K562 (cell line): ENCODE results near the gene WDR91. TPM values are rescaled to one million over a fixed set of nuclear protein-coding genes. Genes with fewer than 3 reads are reported as not detected.

Source experiments
- ATAC-seq: fragments of 200-7000 bp; cut with Tn5 transposase; 3 replicates; pipeline ENCODE4 v1.9.1; 2020; ENCODE audit warnings: moderate library complexity
- BruUV-seq: library from RNA; stranded (reverse); fragments of 400-500 nt; replicated peaks from 2 replicates; lab custom pipeline; 2021; lab: Mats Ljungman, UMichigan
- CTCF ChIA-PET: fragments of 300-600 bp; formaldehyde crosslinking; extraction: SDS; loops from one replicate; lab custom pipeline; 2021; ENCODE audit warnings: low intra/inter-chr PET ratio; lab: Yijun Ruan, JAX
- POLR2A ChIA-PET: fragments of 300-600, 350-650 bp; sonication (Branson Sonifier 250); formaldehyde crosslinking; extraction: SDS; loops from one replicate; lab custom pipeline; 2021; ENCODE audit warnings: antibody characterized with exemption, inconsistent platforms; lab: Yijun Ruan, JAX
- DNase-seq, 4 experiments: peaks; one replicate each; pipeline versions ENCODE4 v3.0.0 to v3.0.0-alpha.2; 2011 to 2018; ENCODE audit warnings: low spot score in 3 of 4, mixed read lengths in 3 of 4; ENCODE audit errors: extremely low read depth in 1 of 4
- FAIRE-seq: peaks from 2 replicates; lab custom pipeline; 2011; peaks lifted over from hg19 to GRCh38; lab: Jason Lieb, UNC
- H2AFZ ChIP-seq: 2 replicates; pipeline ENCODE4 v1.6.0; 2011; ENCODE audit warnings: low read depth, low read length, control low read depth, inconsistent platforms
- H3K27ac ChIP-seq: fragments of 200-600 bp; 3 replicates; pipeline ENCODE4 v1.8.0; 2011; ENCODE audit warnings: low read depth, mild to moderate bottlenecking, control low read depth, inconsistent platforms, low read length, moderate library complexity, mixed read lengths; ENCODE audit errors: extremely low read depth
- H3K27me3 ChIP-seq, 2 experiments: fragments of 300-600 bp in 1 of 2; 2 replicates in 1 of 2; 3 replicates in 1 of 2; pipeline versions ENCODE4 v1.6.0 to v1.8.0; 2011; ENCODE audit warnings: inconsistent platforms in 2 of 2, low read length in 2 of 2, mild to moderate bottlenecking in 1 of 2, mixed read lengths in 1 of 2, moderate library complexity in 1 of 2; ENCODE audit not compliant: control insufficient read depth in 2 of 2, insufficient read depth in 2 of 2
- H3K36me3 ChIP-seq: fragments of 300-600 bp; 3 replicates; pipeline ENCODE4 v1.8.0; 2011; ENCODE audit warnings: mild to moderate bottlenecking, low read length, inconsistent platforms; ENCODE audit not compliant: control insufficient read depth, insufficient read depth
- H3K4me1 ChIP-seq, 2 experiments: fragments of 200-600 bp in 1 of 2; replicated peaks in 1 of 2; 2 replicates in 1 of 2; 3 replicates in 1 of 2; pipeline versions ENCODE4 v1.5.1 to v1.8.0; 2011; ENCODE audit warnings: inconsistent platforms in 2 of 2, low read length in 2 of 2, mild to moderate bottlenecking in 1 of 2, mixed read lengths in 1 of 2, moderate library complexity in 1 of 2; ENCODE audit not compliant: control insufficient read depth in 2 of 2, insufficient read depth in 2 of 2
- H3K4me2 ChIP-seq: 2 replicates; pipeline ENCODE4 v1.6.1; 2011; ENCODE audit warnings: low read length, control low read depth, inconsistent platforms, mixed read lengths; ENCODE audit not compliant: insufficient read depth
- H3K4me3 ChIP-seq: fragments of 200-600 bp; sonication (generic), shearing (Covaris generic); 2 replicates; pipeline ENCODE4 v1.5.1; 2016; ENCODE audit warnings: control low read depth, inconsistent platforms
- H3K79me2 ChIP-seq: fragments of 200-600 bp; 3 replicates; pipeline ENCODE4 v1.8.0; 2011; ENCODE audit warnings: low read length, inconsistent platforms; ENCODE audit not compliant: control insufficient read depth, insufficient read depth
- H3K9ac ChIP-seq, 2 experiments: 2 replicates each; pipeline versions ENCODE4 v1.6.0 to v1.6.1; 2011; ENCODE audit warnings: low read depth in 2 of 2, low read length in 2 of 2, control low read depth in 1 of 2, inconsistent platforms in 1 of 2, mild to moderate bottlenecking in 1 of 2, mixed read lengths in 1 of 2; ENCODE audit not compliant: insufficient read depth in 1 of 2
- H3K9me1 ChIP-seq: one replicate; pipeline ENCODE4 v1.6.0; 2011; ENCODE audit warnings: inconsistent platforms, mild to moderate bottlenecking, low read length, moderate library complexity; ENCODE audit not compliant: control insufficient read depth, insufficient read depth
- H3K9me3 ChIP-seq: replicated peaks from 2 replicates; pipeline ENCODE4 v1.5.1; 2011; ENCODE audit warnings: low read depth, low read length, inconsistent platforms; ENCODE audit not compliant: control insufficient read depth, insufficient read depth
- H4K20me1 ChIP-seq: replicated peaks from 2 replicates; pipeline ENCODE4 v1.6.1; 2011; ENCODE audit warnings: low read length, inconsistent platforms, mixed read lengths; ENCODE audit not compliant: control insufficient read depth, insufficient read depth
- CBX5 ChIP-seq: IDR thresholded peaks from 2 replicates; pipeline ENCODE4 v1.6.1; 2014; ENCODE audit warnings: low read depth, borderline replicate concordance
- CREB1 ChIP-seq, 2 experiments: sonication (generic) in 1 of 2; formaldehyde crosslinking in 1 of 2; IDR thresholded peaks; 2 replicates each; pipeline versions ENCODE4 v1.6.1 to v1.8.0; 2012 to 2022; ENCODE audit warnings: inconsistent platforms in 1 of 2, mild to moderate bottlenecking in 1 of 2, missing genetic modification reagents in 1 of 2, moderate library complexity in 1 of 2
- JUN ChIP-seq, 2 experiments: sonication (generic) in 1 of 2; formaldehyde crosslinking in 1 of 2; IDR thresholded peaks; 2 replicates each; pipeline versions ENCODE4 v1.6.1 to v1.8.0; 2012 to 2022; ENCODE audit warnings: borderline replicate concordance in 2 of 2, mild to moderate bottlenecking in 2 of 2, improper control_type of control experiment in 1 of 2, low read depth in 1 of 2, low read length in 1 of 2, missing genetic modification reagents in 1 of 2
- SMC3 ChIP-seq: conservative IDR thresholded peaks from 2 replicates; pipeline ENCODE4 v1.6.1; 2011; ENCODE audit warnings: low read depth, low read length, improper control_type of control experiment; ENCODE audit not compliant: insufficient read depth
- WGBS: fragments of 100-300 bp; shearing (Covaris generic); methylation state at CpG from one replicate; pipeline ENCODE4 v1.1.6; 2016; ENCODE audit warnings: low coverage, mixed read lengths; ENCODE audit not compliant: insufficient coverage; ENCODE audit errors: missing lambda C conversion rate; 5-methylcytosine and 5-hydroxymethylcytosine counted together
- in situ Hi-C: fragments of 300-500 bp; cut with MboI; formaldehyde crosslinking; loops from 4 replicates; pipeline ENCODE4 v1.15.0; 2018; ENCODE audit warnings: inconsistent platforms, mixed read lengths
- intact Hi-C: fragments of 100-400 bp; cut with micrococcal nuclease; formaldehyde crosslinking; loops from 2 replicates; pipeline ENCODE4 v1.14.2; 2022
- polyA plus RNA-seq, 8 experiments: library from polyadenylated mRNA; depleted of rRNA in 4 of 8; stranded (reverse) in 5 of 8; unstranded in 3 of 8; fragments of >200 nt; fragmentation: Nextera tagmentation in 2 of 8; fragmentation: Illumina TruSeq in 1 of 8; extraction: Ambion mirVana in 2 of 8; extraction: Trizol in 1 of 8; gene quantifications; 2 replicates each; pipeline versions ENCODE4 v1.2.1 to v1.2.3, GENCODE V29; 2011 to 2014; ENCODE audit warnings: inconsistent platforms in 1 of 8, missing spikeins in 1 of 8
- total RNA-seq, 7 experiments: library from RNA; depleted of rRNA in 6 of 7; stranded (reverse); fragments of >200 nt in 6 of 7; fragmentation: Illumina TruSeq in 2 of 7; extraction: Trizol in 2 of 7; gene quantifications; 2 replicates each; pipeline versions ENCODE4 v1.2.1 to v1.2.3, GENCODE V29; 2011 to 2021; ENCODE audit warnings: low replicate concordance in 1 of 7
- TF ChIP-seq, protein P1 (sequence below): fragments of 450-650 bp; formaldehyde crosslinking; IDR thresholded peaks from 2 replicates; pipeline ENCODE4 v1.4.0; 2020; ENCODE audit warnings: mild to moderate bottlenecking, moderate library complexity
- TF ChIP-seq, protein P2 (sequence below): sonication (generic); IDR thresholded peaks from 2 replicates; pipeline ENCODE4 v1.6.1; 2016
- TF ChIP-seq, protein P3 (sequence below): sonication (generic); formaldehyde crosslinking; IDR thresholded peaks from 2 replicates; pipeline ENCODE4 v1.8.0; 2023; ENCODE audit warnings: mild to moderate bottlenecking, missing genetic modification reagents
- TF ChIP-seq, protein P4 (sequence below), 2 experiments: fragments of 150-350 bp in 1 of 2; IDR thresholded peaks; 2 replicates each; pipeline ENCODE4 v1.6.1; 2012 to 2016; ENCODE audit warnings: low read depth in 2 of 2, low read length in 2 of 2, mild to moderate bottlenecking in 1 of 2, moderate library complexity in 1 of 2

Gene WDR91
- total and polyA plus RNA-seq, 9 of the 15 experiments (the other 6 are each of a cell fraction or from before 2014, with no cell fraction given): 1.9 to 18.2 (median 9.8) TPM

DNA sequence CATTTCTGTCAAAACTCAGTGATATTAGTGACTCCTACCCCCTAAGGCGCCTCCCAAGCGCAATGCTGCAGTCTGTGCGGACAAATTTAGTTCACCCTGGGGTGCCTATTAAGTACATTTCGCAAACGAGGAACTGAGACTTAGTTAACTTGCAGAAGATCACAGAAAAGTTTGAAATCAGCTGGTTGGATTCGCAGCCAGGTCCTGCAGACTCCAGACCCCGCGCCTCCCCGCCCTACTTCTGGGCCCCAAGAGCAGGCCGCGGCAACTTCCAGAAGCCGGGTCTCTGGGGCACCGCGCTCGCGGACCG is 41.4 kb downstream of the WDR91 start:
- H3K79me2 ChIP-seq: peaks cover 33% of the 10 kb centered on the region
- TF ChIP-seq CREB1 (IDR thresholded peaks at IDR 0.05) (no peak; the same call in 1 of the 2 replicates), CREB1 (CRISPR knock-in tag; IDR thresholded peaks at IDR 0.05) (0 out of 2 replicates have a peak, but pooled peaks have one; percentile 3), JUN (IDR thresholded peaks at IDR 0.05; ENCODE audit: borderline replicate concordance, low read depth, low read length) (no peak), JUN (CRISPR knock-in tag; IDR thresholded peaks at IDR 0.05; ENCODE audit: borderline replicate concordance) (no peak), CBX5 (0 out of 2 replicates have a peak, but pooled peaks have one; percentile 4), SMC3 (no peak)
- TF ChIP-seq, protein P1, sequence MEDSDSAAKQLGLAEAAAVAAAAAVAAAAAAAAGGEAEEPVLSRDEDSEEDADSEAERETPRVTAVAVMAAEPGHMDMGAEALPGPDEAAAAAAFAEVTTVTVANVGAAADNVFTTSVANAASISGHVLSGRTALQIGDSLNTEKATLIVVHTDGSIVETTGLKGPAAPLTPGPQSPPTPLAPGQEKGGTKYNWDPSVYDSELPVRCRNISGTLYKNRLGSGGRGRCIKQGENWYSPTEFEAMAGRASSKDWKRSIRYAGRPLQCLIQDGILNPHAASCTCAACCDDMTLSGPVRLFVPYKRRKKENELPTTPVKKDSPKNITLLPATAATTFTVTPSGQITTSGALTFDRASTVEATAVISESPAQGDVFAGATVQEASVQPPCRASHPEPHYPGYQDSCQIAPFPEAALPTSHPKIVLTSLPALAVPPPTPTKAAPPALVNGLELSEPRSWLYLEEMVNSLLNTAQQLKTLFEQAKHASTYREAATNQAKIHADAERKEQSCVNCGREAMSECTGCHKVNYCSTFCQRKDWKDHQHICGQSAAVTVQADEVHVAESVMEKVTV (CRISPR knock-in tag): no peak
- TF ChIP-seq, protein P2, sequence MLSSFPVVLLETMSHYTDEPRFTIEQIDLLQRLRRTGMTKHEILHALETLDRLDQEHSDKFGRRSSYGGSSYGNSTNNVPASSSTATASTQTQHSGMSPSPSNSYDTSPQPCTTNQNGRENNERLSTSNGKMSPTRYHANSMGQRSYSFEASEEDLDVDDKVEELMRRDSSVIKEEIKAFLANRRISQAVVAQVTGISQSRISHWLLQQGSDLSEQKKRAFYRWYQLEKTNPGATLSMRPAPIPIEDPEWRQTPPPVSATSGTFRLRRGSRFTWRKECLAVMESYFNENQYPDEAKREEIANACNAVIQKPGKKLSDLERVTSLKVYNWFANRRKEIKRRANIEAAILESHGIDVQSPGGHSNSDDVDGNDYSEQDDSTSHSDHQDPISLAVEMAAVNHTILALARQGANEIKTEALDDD: no peak
- TF ChIP-seq, protein P3, sequence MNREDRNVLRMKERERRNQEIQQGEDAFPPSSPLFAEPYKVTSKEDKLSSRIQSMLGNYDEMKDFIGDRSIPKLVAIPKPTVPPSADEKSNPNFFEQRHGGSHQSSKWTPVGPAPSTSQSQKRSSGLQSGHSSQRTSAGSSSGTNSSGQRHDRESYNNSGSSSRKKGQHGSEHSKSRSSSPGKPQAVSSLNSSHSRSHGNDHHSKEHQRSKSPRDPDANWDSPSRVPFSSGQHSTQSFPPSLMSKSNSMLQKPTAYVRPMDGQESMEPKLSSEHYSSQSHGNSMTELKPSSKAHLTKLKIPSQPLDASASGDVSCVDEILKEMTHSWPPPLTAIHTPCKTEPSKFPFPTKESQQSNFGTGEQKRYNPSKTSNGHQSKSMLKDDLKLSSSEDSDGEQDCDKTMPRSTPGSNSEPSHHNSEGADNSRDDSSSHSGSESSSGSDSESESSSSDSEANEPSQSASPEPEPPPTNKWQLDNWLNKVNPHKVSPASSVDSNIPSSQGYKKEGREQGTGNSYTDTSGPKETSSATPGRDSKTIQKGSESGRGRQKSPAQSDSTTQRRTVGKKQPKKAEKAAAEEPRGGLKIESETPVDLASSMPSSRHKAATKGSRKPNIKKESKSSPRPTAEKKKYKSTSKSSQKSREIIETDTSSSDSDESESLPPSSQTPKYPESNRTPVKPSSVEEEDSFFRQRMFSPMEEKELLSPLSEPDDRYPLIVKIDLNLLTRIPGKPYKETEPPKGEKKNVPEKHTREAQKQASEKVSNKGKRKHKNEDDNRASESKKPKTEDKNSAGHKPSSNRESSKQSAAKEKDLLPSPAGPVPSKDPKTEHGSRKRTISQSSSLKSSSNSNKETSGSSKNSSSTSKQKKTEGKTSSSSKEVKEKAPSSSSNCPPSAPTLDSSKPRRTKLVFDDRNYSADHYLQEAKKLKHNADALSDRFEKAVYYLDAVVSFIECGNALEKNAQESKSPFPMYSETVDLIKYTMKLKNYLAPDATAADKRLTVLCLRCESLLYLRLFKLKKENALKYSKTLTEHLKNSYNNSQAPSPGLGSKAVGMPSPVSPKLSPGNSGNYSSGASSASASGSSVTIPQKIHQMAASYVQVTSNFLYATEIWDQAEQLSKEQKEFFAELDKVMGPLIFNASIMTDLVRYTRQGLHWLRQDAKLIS: peak; percentile 54; the same call in 1 of the 2 replicates
- TF ChIP-seq, protein P4, sequence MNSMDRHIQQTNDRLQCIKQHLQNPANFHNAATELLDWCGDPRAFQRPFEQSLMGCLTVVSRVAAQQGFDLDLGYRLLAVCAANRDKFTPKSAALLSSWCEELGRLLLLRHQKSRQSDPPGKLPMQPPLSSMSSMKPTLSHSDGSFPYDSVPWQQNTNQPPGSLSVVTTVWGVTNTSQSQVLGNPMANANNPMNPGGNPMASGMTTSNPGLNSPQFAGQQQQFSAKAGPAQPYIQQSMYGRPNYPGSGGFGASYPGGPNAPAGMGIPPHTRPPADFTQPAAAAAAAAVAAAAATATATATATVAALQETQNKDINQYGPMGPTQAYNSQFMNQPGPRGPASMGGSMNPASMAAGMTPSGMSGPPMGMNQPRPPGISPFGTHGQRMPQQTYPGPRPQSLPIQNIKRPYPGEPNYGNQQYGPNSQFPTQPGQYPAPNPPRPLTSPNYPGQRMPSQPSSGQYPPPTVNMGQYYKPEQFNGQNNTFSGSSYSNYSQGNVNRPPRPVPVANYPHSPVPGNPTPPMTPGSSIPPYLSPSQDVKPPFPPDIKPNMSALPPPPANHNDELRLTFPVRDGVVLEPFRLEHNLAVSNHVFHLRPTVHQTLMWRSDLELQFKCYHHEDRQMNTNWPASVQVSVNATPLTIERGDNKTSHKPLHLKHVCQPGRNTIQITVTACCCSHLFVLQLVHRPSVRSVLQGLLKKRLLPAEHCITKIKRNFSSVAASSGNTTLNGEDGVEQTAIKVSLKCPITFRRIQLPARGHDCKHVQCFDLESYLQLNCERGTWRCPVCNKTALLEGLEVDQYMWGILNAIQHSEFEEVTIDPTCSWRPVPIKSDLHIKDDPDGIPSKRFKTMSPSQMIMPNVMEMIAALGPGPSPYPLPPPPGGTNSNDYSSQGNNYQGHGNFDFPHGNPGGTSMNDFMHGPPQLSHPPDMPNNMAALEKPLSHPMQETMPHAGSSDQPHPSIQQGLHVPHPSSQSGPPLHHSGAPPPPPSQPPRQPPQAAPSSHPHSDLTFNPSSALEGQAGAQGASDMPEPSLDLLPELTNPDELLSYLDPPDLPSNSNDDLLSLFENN (IDR thresholded peaks at IDR 0.05; ENCODE audit: low read depth in 2 of 2, low read length in 2 of 2): peak in 1 of 2 experiments; percentile 10; a peak in 1 of 4 replicates
- TF ChIP-seq, all 486 proteins: peak for 4
- peaks cover 40% of the 10 kb centered on the region for H3K36me3 ChIP-seq
- 2% methylated on average over 12 of the region's 17 CpGs for WGBS
- no peak; the same call in 2 of the 3 replicates for ATAC-seq
- peaks cover 15 to 30% of the 10 kb centered on the region in 2 experiments; a peak in 4 of 5 replicates for H3K4me1 ChIP-seq
- intact Hi-C loops: loop anchor here (1.0 to 10.0 kb wide), 6 partner anchors 184 to 538 kb away; partner anchors contain the start of genes AGBL3 and BPGM
- H3K9me1 ChIP-seq: no peaks in the 10 kb centered on the region
- peak overlapping the region; percentile 83 for H3K4me3 ChIP-seq
- peak overlapping the region; percentile 88 for H3K4me2 ChIP-seq
- in situ Hi-C loops: no loop called here
- peak overlapping the region; percentile 95 for H3K27ac ChIP-seq
- H3K9ac ChIP-seq: peak overlapping the region; percentile 96 to 100
- BruUV-seq: no TSS peak
- no peaks in the 10 kb centered on the region for H3K27me3 ChIP-seq
- FAIRE-seq: no peak
- 0 out of 2 replicates have a peak, but pooled peaks cover 5% of the 10 kb centered on the region for H4K20me1 ChIP-seq
- CTCF ChIA-PET: interaction anchor here (0.6 to 0.8 kb wide), 3 partner anchors 24 to 295 kb away, joined by 3 to 5 read pairs (median 4); partner anchors contain the start of gene AGBL3
- peak overlapping the region; percentile 93 for H2AFZ ChIP-seq
- DNase-seq: no peak
- H3K9me3 ChIP-seq: 0 out of 2 replicates have a peak, but pooled peaks cover 2% of the 10 kb centered on the region
- POLR2A ChIA-PET: interaction anchor here (0.7 to 1.5 kb wide), 4 partner anchors 10 to 216 kb away, joined by 3 to 11 read pairs (median 3); partner anchors contain the start of gene TMEM140
